ENCODE measurements around the gene PHLDB2.

GRCh38 chr3:111923095-111923771, 64.2 kb downstream of the PHLDB2 start:
- TF ChIP-seq CTCF (optimal IDR thresholded peaks at IDR 0.05 in 1 of 3, IDR thresholded peaks at IDR 0.05 in 1 of 3, conservative IDR thresholded peaks at IDR 0.05 in 1 of 3; ENCODE audit: extremely low read depth in 1 of 3, insufficient read depth in 2 of 3, low read length in 3 of 3), result no peak
- TF ChIP-seq EZH2 (IDR thresholded peaks at IDR 0.05; ENCODE audit: low read length), result no peak

All from keratinocyte (primary cell).